ENCODE measurements around the gene SPAG7. TPM values are rescaled to one million over a fixed set of nuclear protein-coding genes. Genes with fewer than 3 reads are reported as not detected.

Gene SPAG7
- total RNA-seq, 1 experiment from 2014 or later = 43.4 TPM

- TF ChIP-seq TCF7L2 (IDR thresholded peaks at IDR 0.05; ENCODE audit: low read depth, low read length) (no peak), REST (IDR thresholded peaks at IDR 0.05; ENCODE audit: insufficient read depth in 1 of 2, low read depth in 2 of 2, low read length in 1 of 2) (no peak), SIN3A (IDR thresholded peaks at IDR 0.05; ENCODE audit: borderline replicate concordance, insufficient read depth, low read depth, low read length) (no peak), POLR2AphosphoS5 (IDR thresholded peaks at IDR 0.05; ENCODE audit: low read depth, low read length) (no peak), CTCF (IDR thresholded peaks at IDR 0.05) (no peak)
- DNase-seq (ENCODE audit: low read depth, low spot score) (no peak), ATAC-seq (no peak)
- no peaks in the 10 kb centered on the region for H3K27me3 ChIP-seq (ENCODE audit: control insufficient read depth, insufficient read depth, low read length)
- no peaks in the 10 kb centered on the region for H3K9me3 ChIP-seq (ENCODE audit: control insufficient read depth, insufficient read depth, low read depth, low read length)
- H3K4me1 ChIP-seq (ENCODE audit: control insufficient read depth, insufficient read depth, low read length) = peaks cover 11% of the 10 kb centered on the region
- BruUV-seq (replicated peaks) = no TSS peak
- no peak overlapping the region for H3K27ac ChIP-seq (ENCODE audit: low read length)
- POLR2A ChIA-PET = interaction anchor here (0.7 kb wide), 1 partner anchor 201 kb away, joined by 3 read pairs; no protein-coding TSS in a partner anchor
- intact Hi-C loops (cut with micrococcal nuclease; ENCODE audit: unreplicated experiment) = no loop called here
- in situ Hi-C loops (cut with HindIII; ENCODE audit: low pct_unique_long_range_greater_than_20kb, low sequenced_read_pairs) = no loop called here
- H3K36me3 ChIP-seq (ENCODE audit: control insufficient read depth, insufficient read depth, low read length) = no peaks in the 10 kb centered on the region
- CTCF ChIA-PET = no interaction called here
- H3K4me3 ChIP-seq (ENCODE audit: low read depth in 2 of 2, low read length in 2 of 2) = no peak overlapping the region
These were observed 4.7 kb upstream of the SPAG7 start for GRCh38 chr17:4972322-4972721.

- POLR2A ChIA-PET = interaction anchor here (0.7 kb wide), 1 partner anchor 200 kb away, joined by 3 read pairs; no protein-coding TSS in a partner anchor
- no peak for DNase-seq (ENCODE audit: low read depth, low spot score)
- CTCF ChIA-PET = no interaction called here
- no peaks in the 10 kb centered on the region for H3K27me3 ChIP-seq (ENCODE audit: control insufficient read depth, insufficient read depth, low read length)
- H3K4me1 ChIP-seq (ENCODE audit: control insufficient read depth, insufficient read depth, low read length) = peaks cover 11% of the 10 kb centered on the region
- no TSS peak for BruUV-seq (replicated peaks)
- no peaks in the 10 kb centered on the region for H3K9me3 ChIP-seq (ENCODE audit: control insufficient read depth, insufficient read depth, low read depth, low read length)
- H3K4me3 ChIP-seq (ENCODE audit: low read depth in 2 of 2, low read length in 2 of 2) = no peak overlapping the region
- in situ Hi-C loops (cut with HindIII; ENCODE audit: low pct_unique_long_range_greater_than_20kb, low sequenced_read_pairs) = no loop called here
- intact Hi-C loops (cut with micrococcal nuclease; ENCODE audit: unreplicated experiment) = no loop called here
- H3K27ac ChIP-seq (ENCODE audit: low read length) = no peak overlapping the region
- no peaks in the 10 kb centered on the region for H3K36me3 ChIP-seq (ENCODE audit: control insufficient read depth, insufficient read depth, low read length)
- TF ChIP-seq TCF7L2 (IDR thresholded peaks at IDR 0.05; ENCODE audit: low read depth, low read length) (no peak), POLR2AphosphoS5 (IDR thresholded peaks at IDR 0.05; ENCODE audit: low read depth, low read length) (no peak), SIN3A (IDR thresholded peaks at IDR 0.05; ENCODE audit: borderline replicate concordance, insufficient read depth, low read depth, low read length) (no peak), REST (IDR thresholded peaks at IDR 0.05; ENCODE audit: insufficient read depth in 1 of 2, low read depth in 2 of 2, low read length in 1 of 2) (no peak), CTCF (IDR thresholded peaks at IDR 0.05) (no peak)
- ATAC-seq = no peak
These were observed 4.2 kb upstream of the SPAG7 start for GRCh38 chr17:4971826-4972225.

Measured in Panc1 (cell line).